ENCODE data around the gene SLC12A4.

- TF ChIP-seq, protein P1, sequence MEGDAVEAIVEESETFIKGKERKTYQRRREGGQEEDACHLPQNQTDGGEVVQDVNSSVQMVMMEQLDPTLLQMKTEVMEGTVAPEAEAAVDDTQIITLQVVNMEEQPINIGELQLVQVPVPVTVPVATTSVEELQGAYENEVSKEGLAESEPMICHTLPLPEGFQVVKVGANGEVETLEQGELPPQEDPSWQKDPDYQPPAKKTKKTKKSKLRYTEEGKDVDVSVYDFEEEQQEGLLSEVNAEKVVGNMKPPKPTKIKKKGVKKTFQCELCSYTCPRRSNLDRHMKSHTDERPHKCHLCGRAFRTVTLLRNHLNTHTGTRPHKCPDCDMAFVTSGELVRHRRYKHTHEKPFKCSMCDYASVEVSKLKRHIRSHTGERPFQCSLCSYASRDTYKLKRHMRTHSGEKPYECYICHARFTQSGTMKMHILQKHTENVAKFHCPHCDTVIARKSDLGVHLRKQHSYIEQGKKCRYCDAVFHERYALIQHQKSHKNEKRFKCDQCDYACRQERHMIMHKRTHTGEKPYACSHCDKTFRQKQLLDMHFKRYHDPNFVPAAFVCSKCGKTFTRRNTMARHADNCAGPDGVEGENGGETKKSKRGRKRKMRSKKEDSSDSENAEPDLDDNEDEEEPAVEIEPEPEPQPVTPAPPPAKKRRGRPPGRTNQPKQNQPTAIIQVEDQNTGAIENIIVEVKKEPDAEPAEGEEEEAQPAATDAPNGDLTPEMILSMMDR (conservative IDR thresholded peaks at IDR 0.05; ENCODE audit: low read depth, low read length), result no peak; the same call in 1 of the 2 replicates
- no peak for TF ChIP-seq EZH2 (IDR thresholded peaks at IDR 0.05; ENCODE audit: low read length, unreplicated experiment)
Observed at GRCh38 chr16:67926181-67926750, 42.2 kb downstream of the SLC12A4 start.

Measured in PC-3 (cell line).